ENCODE data around the gene ADGRL3. TPM values are rescaled to one million over a fixed set of nuclear protein-coding genes. Genes with fewer than 3 reads are reported as not detected.
A peak's percentile ranks its signal among the peaks of the same experiment; 100 is the strongest.

The ADGRL3 gene
- total RNA-seq, 1 donor from 2014 or later = 93.6 TPM

GRCh38 chr4:61336916-61337315 is 136.8 kb downstream of the ADGRL3 start:
- Histone ChIP-seq H3K9me3 (ENCODE audit: low read depth) (no peaks in the 10 kb centered on the region), H3F3A (ENCODE audit: low read depth) (peaks cover 28% of the 10 kb centered on the region), H3K4me2 (peak overlapping the region; percentile 62), H3K9ac (no peak overlapping the region), H2AFZ (replicated peaks) (no peak overlapping the region), H3K4me1 (peaks cover 35% of the 10 kb centered on the region), H3K79me2 (ENCODE audit: low read depth) (peaks cover 78% of the 10 kb centered on the region), H3K36me3 (no peaks in the 10 kb centered on the region), H3K27ac (peak overlapping the region; percentile 84), H3K4me3 (peak overlapping the region; percentile 19), H4K20me1 (ENCODE audit: low read depth) (peaks cover 51% of the 10 kb centered on the region), H3K27me3 (no peaks in the 10 kb centered on the region)
- Mint-ChIP-seq H3K27me3 (ENCODE audit: insufficient read depth, low read depth) (no peaks in the 10 kb centered on the region), H3K36me3 (no peaks in the 10 kb centered on the region), H3K4me1 (peaks cover 43% of the 10 kb centered on the region), H3K9me3 (peaks cover 2% of the 10 kb centered on the region), H3K4me3 (peak overlapping the region; percentile 38), H3K27ac (peak overlapping the region; percentile 92)
- TF ChIP-seq EZH2 (IDR thresholded peaks at IDR 0.05) (no peak), CTCF (IDR thresholded peaks at IDR 0.05) (no peak), EZH2phosphoT487 (IDR thresholded peaks at IDR 0.05) (peak; percentile 70)
- peak; percentile 71 for DNase-seq (ENCODE audit: low spot score)

GRCh38 chr4:61342061-61342460 is 141.9 kb downstream of the ADGRL3 start:
- Mint-ChIP-seq H3K9me3 (peaks cover 7% of the 10 kb centered on the region), H3K4me1 (peaks cover 28% of the 10 kb centered on the region)

GRCh38 chr4:61350932-61351331 is 150.8 kb downstream of the ADGRL3 start:
- DNase-seq (ENCODE audit: low spot score) = no peak
- no peak overlapping the region for H3K9ac ChIP-seq
- H2AFZ ChIP-seq (replicated peaks) = no peak overlapping the region
- Mint-ChIP-seq H3K4me3 (no peak overlapping the region), H3K4me1 (peaks cover 5% of the 10 kb centered on the region), H3K27me3 (ENCODE audit: insufficient read depth, low read depth) (no peaks in the 10 kb centered on the region), H3K27ac (no peak overlapping the region), H3K9me3 (peaks cover 31% of the 10 kb centered on the region), H3K36me3 (peaks cover 27% of the 10 kb centered on the region)
- no peaks in the 10 kb centered on the region for H3K9me3 ChIP-seq (ENCODE audit: low read depth)
- no peaks in the 10 kb centered on the region for H3K36me3 ChIP-seq
- no peaks in the 10 kb centered on the region for H3F3A ChIP-seq (ENCODE audit: low read depth)
- H3K4me3 ChIP-seq = no peak overlapping the region
- peaks cover 24% of the 10 kb centered on the region for H3K79me2 ChIP-seq (ENCODE audit: low read depth)
- H3K4me1 ChIP-seq = no peaks in the 10 kb centered on the region
- H3K27ac ChIP-seq = no peak overlapping the region
- TF ChIP-seq EZH2 (IDR thresholded peaks at IDR 0.05) (no peak), CTCF (IDR thresholded peaks at IDR 0.05) (no peak), EZH2phosphoT487 (IDR thresholded peaks at IDR 0.05) (no peak)
- peaks cover 11% of the 10 kb centered on the region for H4K20me1 ChIP-seq (ENCODE audit: low read depth)
- H3K27me3 ChIP-seq = no peaks in the 10 kb centered on the region
- H3K4me2 ChIP-seq = no peak overlapping the region

More at GRCh38 chr4:61342061-61342460, 141.9 kb downstream of the ADGRL3 start:
- DNase-seq (ENCODE audit: low spot score) = no peak
- Histone ChIP-seq H3K9me3 (ENCODE audit: low read depth) (no peaks in the 10 kb centered on the region), H3K27ac (no peak overlapping the region), H4K20me1 (ENCODE audit: low read depth) (peaks cover 36% of the 10 kb centered on the region), H3K36me3 (no peaks in the 10 kb centered on the region), H3K27me3 (no peaks in the 10 kb centered on the region), H3K4me3 (no peak overlapping the region), H3F3A (ENCODE audit: low read depth) (peaks cover 7% of the 10 kb centered on the region), H3K4me1 (peaks cover 25% of the 10 kb centered on the region), H3K4me2 (no peak overlapping the region), H3K9ac (no peak overlapping the region), H2AFZ (replicated peaks) (no peak overlapping the region), H3K79me2 (ENCODE audit: low read depth) (peaks cover 84% of the 10 kb centered on the region)
- no peaks in the 10 kb centered on the region for H3K27me3 Mint-ChIP-seq (ENCODE audit: insufficient read depth, low read depth)
- H3K27ac Mint-ChIP-seq = no peak overlapping the region
- no peak overlapping the region for H3K4me3 Mint-ChIP-seq
- peaks cover 15% of the 10 kb centered on the region for H3K36me3 Mint-ChIP-seq
- no peak for TF ChIP-seq EZH2phosphoT487 (IDR thresholded peaks at IDR 0.05)
- TF ChIP-seq EZH2 (IDR thresholded peaks at IDR 0.05) = no peak
- no peak for TF ChIP-seq CTCF (IDR thresholded peaks at IDR 0.05)

All from neural progenitor cell (in vitro differentiated cells).